HepG2 (cell line): ENCODE measurements around the gene NIFK. TPM values are rescaled to one million over a fixed set of nuclear protein-coding genes. Genes with fewer than 3 reads are reported as not detected.

ENCODE experiments used
- CEBPB ChIP-seq: IDR thresholded peaks from 2 replicates; pipeline ENCODE4 v1.6.1; 2011; ENCODE audit warnings: low read depth, low read length, improper control_type of control experiment, borderline replicate concordance
- DPF2 ChIP-seq: sonication (generic); formaldehyde crosslinking; IDR thresholded peaks from 2 replicates; pipeline ENCODE4 v1.4.0; 2020; ENCODE audit warnings: mild to moderate bottlenecking, low read depth, missing genetic modification reagents, borderline replicate concordance
- GATAD1 ChIP-seq: IDR thresholded peaks from 2 replicates; pipeline ENCODE4 v1.6.1; 2016; ENCODE audit warnings: missing genetic modification reagents, missing compliant biosample characterization
- GPBP1L1 ChIP-seq: sonication (generic); formaldehyde crosslinking; IDR thresholded peaks from 2 replicates; pipeline ENCODE4 v1.5.0; 2020; ENCODE audit warnings: mild to moderate bottlenecking, missing genetic modification reagents
- HNRNPLL ChIP-seq: fragments of 200-400 bp; formaldehyde crosslinking; IDR thresholded peaks from 2 replicates; pipeline ENCODE4 v1.6.1; 2017; ENCODE audit warnings: mild to moderate bottlenecking, low read depth, low read length; ENCODE audit not compliant: poor library complexity, severe bottlenecking
- MAZ ChIP-seq, 2 experiments: sonication (generic) in 1 of 2; formaldehyde crosslinking in 1 of 2; IDR thresholded peaks; 2 replicates each; pipeline versions ENCODE4 v1.5.0 to v1.6.1; 2012 to 2020; ENCODE audit warnings: low read depth in 2 of 2, mild to moderate bottlenecking in 2 of 2, borderline replicate concordance in 1 of 2, improper control_type of control experiment in 1 of 2, low read length in 1 of 2, missing genetic modification reagents in 1 of 2, moderate library complexity in 1 of 2
- PRMT3 ChIP-seq: sonication (generic); formaldehyde crosslinking; IDR thresholded peaks from 2 replicates; pipeline ENCODE4 v1.8.1; 2022; ENCODE audit warnings: low read depth, mild to moderate bottlenecking, moderate library complexity, missing genetic modification reagents, borderline replicate concordance
- SMC3 ChIP-seq: IDR thresholded peaks from 2 replicates; pipeline ENCODE4 v1.6.1; 2011; ENCODE audit warnings: low read length, improper control_type of control experiment
- TMF1 ChIP-seq: sonication (generic); formaldehyde crosslinking; IDR thresholded peaks from 2 replicates; pipeline ENCODE4 v1.8.1; 2022; ENCODE audit warnings: low read depth, missing genetic modification reagents
- ZNF121 ChIP-seq: sonication (generic); formaldehyde crosslinking; IDR thresholded peaks from 2 replicates; pipeline ENCODE4 v1.5.0; 2020; ENCODE audit warnings: mild to moderate bottlenecking, missing genetic modification reagents
- ZNF124 ChIP-seq: sonication (generic); formaldehyde crosslinking; IDR thresholded peaks from 2 replicates; pipeline ENCODE4 v1.4.0; 2020; ENCODE audit warnings: missing genetic modification reagents
- ZNF160 ChIP-seq: sonication (generic); formaldehyde crosslinking; IDR thresholded peaks from 2 replicates; pipeline ENCODE4 v1.8.0; 2022; ENCODE audit warnings: mild to moderate bottlenecking, inconsistent platforms, missing genetic modification reagents
- ZNF180 ChIP-seq: sonication (generic); formaldehyde crosslinking; IDR thresholded peaks from 2 replicates; pipeline ENCODE4 v1.4.0; 2020; ENCODE audit warnings: low read depth, missing genetic modification reagents, borderline replicate concordance
- ZNF326 ChIP-seq: sonication (generic); formaldehyde crosslinking; IDR thresholded peaks from 2 replicates; pipeline ENCODE4 v1.4.0; 2020; ENCODE audit warnings: missing genetic modification reagents, borderline replicate concordance
- ZNF362 ChIP-seq: sonication (generic); formaldehyde crosslinking; IDR thresholded peaks from 2 replicates; pipeline ENCODE4 v1.4.0; 2020; ENCODE audit warnings: missing genetic modification reagents, mild to moderate bottlenecking, borderline replicate concordance
- ZNF414 ChIP-seq: sonication (generic); formaldehyde crosslinking; IDR thresholded peaks from 2 replicates; pipeline ENCODE4 v1.5.0; 2020; ENCODE audit warnings: missing genetic modification reagents
- ZNF501 ChIP-seq: sonication (generic); formaldehyde crosslinking; IDR thresholded peaks from 2 replicates; pipeline ENCODE4 v1.5.1; 2020; ENCODE audit warnings: mild to moderate bottlenecking, moderate library complexity, missing genetic modification reagents
- ZNF740 ChIP-seq: sonication (generic); formaldehyde crosslinking; IDR thresholded peaks from 2 replicates; pipeline ENCODE4 v1.4.0; 2020; ENCODE audit warnings: missing genetic modification reagents
- ZNF850 ChIP-seq: sonication (generic); formaldehyde crosslinking; conservative IDR thresholded peaks from 2 replicates; pipeline ENCODE4 v1.9.0; 2021; ENCODE audit warnings: mild to moderate bottlenecking, missing genetic modification reagents
- polyA plus RNA-seq, 8 experiments: library from polyadenylated mRNA; depleted of rRNA in 3 of 8; stranded (reverse) in 7 of 8; unstranded in 1 of 8; fragments of >200 nt; fragmentation: Illumina TruSeq in 4 of 8; extraction: Trizol in 4 of 8; gene quantifications; 2 replicates each; pipeline versions ENCODE4 v1.2.1 to v1.2.3, GENCODE V29; 2011 to 2016; ENCODE audit warnings: low read depth in 4 of 8, missing spikeins in 1 of 8, mixed read lengths in 1 of 8; ENCODE audit not compliant: insufficient read depth in 1 of 8
- total RNA-seq, 5 experiments: library from RNA; depleted of rRNA; stranded (reverse); fragments of >200 nt; fragmentation: Illumina TruSeq; extraction: Trizol; gene quantifications; 2 replicates each; pipeline ENCODE4 v1.2.3, GENCODE V29; 2016; ENCODE audit warnings: low read depth in 1 of 5
- TF ChIP-seq, protein P1 (sequence below): sonication (generic); formaldehyde crosslinking; IDR thresholded peaks from 2 replicates; pipeline ENCODE4 v1.9.0; 2022; ENCODE audit warnings: missing genetic modification reagents, mild to moderate bottlenecking, borderline replicate concordance
- TF ChIP-seq, protein P2 (sequence below): sonication (generic); formaldehyde crosslinking; IDR thresholded peaks from 2 replicates; pipeline ENCODE4 v1.8.1; 2023; ENCODE audit warnings: mild to moderate bottlenecking, inconsistent platforms, moderate library complexity, missing genetic modification reagents, borderline replicate concordance

NIFK gene
- total and polyA plus RNA-seq, 2 of the 13 experiments (the other 11 are each of a cell fraction or from before 2014, with no cell fraction given): 19.6 to 105 TPM

DNA sequence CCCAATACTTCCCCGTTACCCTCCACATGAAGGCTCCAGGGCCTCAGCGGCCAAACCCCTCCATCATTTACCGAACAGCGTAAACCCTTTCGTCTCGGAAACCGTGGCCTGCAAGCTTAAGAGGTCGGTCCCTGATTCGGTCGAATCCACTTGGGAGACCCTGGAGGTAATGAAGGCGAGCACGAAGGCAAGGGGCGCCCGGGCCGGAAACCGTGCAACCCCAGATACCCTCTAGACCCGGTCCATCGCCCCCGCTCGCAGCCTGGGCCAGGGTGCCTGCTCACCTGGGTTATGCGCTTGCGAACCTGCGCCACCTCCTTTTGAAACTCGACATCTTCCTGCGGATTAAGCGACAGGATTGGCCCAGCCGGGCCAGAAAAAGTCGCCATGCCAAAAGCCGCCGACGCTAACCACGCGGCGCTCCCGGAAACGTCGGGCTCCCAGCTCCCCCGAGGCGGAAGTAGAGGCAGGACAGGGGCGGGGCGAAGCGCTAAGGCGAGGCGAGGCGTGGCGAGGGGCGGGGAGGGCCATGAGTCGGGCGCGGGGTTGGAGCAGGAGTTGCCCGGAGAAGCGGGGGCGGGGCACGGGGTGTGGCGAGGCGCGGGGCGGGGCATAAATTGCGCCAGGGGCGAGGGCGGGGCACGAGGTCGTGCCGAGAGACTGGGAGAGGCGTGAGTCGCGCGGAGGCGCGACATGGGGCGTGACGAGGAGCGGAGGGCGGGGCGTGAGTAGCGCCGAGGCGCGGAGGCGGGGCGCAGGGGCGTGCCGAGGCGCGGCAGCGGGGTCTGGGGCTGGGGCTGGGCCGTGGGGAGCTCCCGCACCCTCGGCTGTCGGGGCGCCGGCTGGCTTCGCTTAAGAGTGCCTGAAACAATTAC is at the start of gene NIFK (continued):
- TF ChIP-seq ZNF362: peak; percentile 46; the same call in 1 of the 2 replicates
- peak; percentile 72; the same call in 1 of the 2 replicates for TF ChIP-seq ZNF740 (CRISPR knock-in tag)
- peak; percentile 58; the same call in 1 of the 2 replicates for TF ChIP-seq CEBPB
- no peak for TF ChIP-seq ZNF326 (CRISPR knock-in tag)
- no peak for TF ChIP-seq DPF2 (CRISPR knock-in tag)
- no peak for TF ChIP-seq ZNF180
- peak; percentile 96 for TF ChIP-seq ZNF160
- TF ChIP-seq ZNF124 (CRISPR knock-in tag): 0 out of 2 replicates have a peak, but pooled peaks have one; percentile 28
- TF ChIP-seq SMC3: no peak
- TF ChIP-seq, protein P1, sequence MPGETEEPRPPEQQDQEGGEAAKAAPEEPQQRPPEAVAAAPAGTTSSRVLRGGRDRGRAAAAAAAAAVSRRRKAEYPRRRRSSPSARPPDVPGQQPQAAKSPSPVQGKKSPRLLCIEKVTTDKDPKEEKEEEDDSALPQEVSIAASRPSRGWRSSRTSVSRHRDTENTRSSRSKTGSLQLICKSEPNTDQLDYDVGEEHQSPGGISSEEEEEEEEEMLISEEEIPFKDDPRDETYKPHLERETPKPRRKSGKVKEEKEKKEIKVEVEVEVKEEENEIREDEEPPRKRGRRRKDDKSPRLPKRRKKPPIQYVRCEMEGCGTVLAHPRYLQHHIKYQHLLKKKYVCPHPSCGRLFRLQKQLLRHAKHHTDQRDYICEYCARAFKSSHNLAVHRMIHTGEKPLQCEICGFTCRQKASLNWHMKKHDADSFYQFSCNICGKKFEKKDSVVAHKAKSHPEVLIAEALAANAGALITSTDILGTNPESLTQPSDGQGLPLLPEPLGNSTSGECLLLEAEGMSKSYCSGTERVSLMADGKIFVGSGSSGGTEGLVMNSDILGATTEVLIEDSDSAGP: peak; percentile 76; the same call in 1 of the 2 replicates
- TF ChIP-seq ZNF850 (CRISPR knock-in tag): no peak
- TF ChIP-seq, protein P2, sequence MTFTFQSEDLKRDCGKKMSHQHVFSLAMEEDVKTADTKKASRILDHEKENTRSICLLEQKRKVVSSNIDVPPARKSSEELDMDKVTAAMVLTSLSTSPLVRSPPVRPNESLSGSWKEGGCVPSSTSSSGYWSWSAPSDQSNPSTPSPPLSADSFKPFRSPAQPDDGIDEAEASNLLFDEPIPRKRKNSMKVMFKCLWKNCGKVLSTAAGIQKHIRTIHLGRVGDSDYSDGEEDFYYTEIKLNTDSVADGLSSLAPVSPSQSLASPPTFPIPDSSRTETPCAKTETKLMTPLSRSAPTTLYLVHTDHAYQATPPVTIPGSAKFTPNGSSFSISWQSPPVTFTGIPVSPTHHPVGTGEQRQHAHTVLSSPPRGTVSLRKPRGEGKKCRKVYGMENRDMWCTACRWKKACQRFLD (CRISPR knock-in tag): peak; percentile 91; the same call in 1 of the 2 replicates
- peak; percentile 58; the same call in 1 of the 2 replicates for TF ChIP-seq ZNF121 (CRISPR knock-in tag)
- no peak for TF ChIP-seq TMF1 (CRISPR knock-in tag)
- peak; percentile 96 for TF ChIP-seq ZNF501 (CRISPR knock-in tag)
- peak; percentile 52 for TF ChIP-seq MAZ (IDR thresholded peaks at IDR 0.05; ENCODE audit: borderline replicate concordance, low read depth, low read length)
- peak; percentile 87 for TF ChIP-seq MAZ (CRISPR knock-in tag; IDR thresholded peaks at IDR 0.05; ENCODE audit: low read depth)
- TF ChIP-seq PRMT3 (CRISPR knock-in tag): no peak
- TF ChIP-seq ZNF414 (CRISPR knock-in tag): peak; percentile 83
- no peak for TF ChIP-seq GPBP1L1
- peak; percentile 91 for TF ChIP-seq GATAD1 (CRISPR knock-in tag)
- TF ChIP-seq HNRNPLL: peak; percentile 88
